CD4-positive, alpha-beta T cell treated with Interleukin-15 for 1 hour (primary cell): ENCODE results near the gene LEF1.
A peak's percentile ranks its signal among the peaks of the same experiment; 100 is the strongest.
"Not testable (repeated sequence)": the region's sequence is repeated elsewhere in the genome, so short reads cannot be mapped to it uniquely, and the experiment has no call there.

Source experiments
- DNase-seq: peaks from one replicate; pipeline ENCODE4 v3.0.0-alpha.2; 2020

The LEF1 gene

GRCh38 chr4:108056418-108056817 is 112.3 kb downstream of the LEF1 start:
- DNase-seq, result no peak

- DNase-seq, result no peak
Observed at GRCh38 chr4:108055787-108056186, 112.9 kb downstream of the LEF1 start.

- no peak for DNase-seq
Observed at GRCh38 chr4:108054025-108054638, 114.6 kb downstream of the LEF1 start.

- no peak for DNase-seq
Observed at GRCh38 chr4:108053251-108053711, 115.5 kb downstream of the LEF1 start.

- no peak for DNase-seq
Observed at GRCh38 chr4:108052558-108053120, 116.1 kb downstream of the LEF1 start.

- DNase-seq, result no peak
Observed at GRCh38 chr4:108051343-108051742, 117.4 kb downstream of the LEF1 start.

- not testable (repeated sequence) for DNase-seq
Observed at GRCh38 chr4:108050166-108051111, 118.3 kb downstream of the LEF1 start.

- no peak for DNase-seq
Observed at GRCh38 chr4:108049406-108049805, 119.3 kb downstream of the LEF1 start.

- DNase-seq, result no peak
Observed at GRCh38 chr4:108048997-108049396, 119.7 kb downstream of the LEF1 start.

GRCh38 chr4:108048157-108048556 is 120.6 kb downstream of the LEF1 start:
- DNase-seq, result no peak

- DNase-seq, result no peak
Observed at GRCh38 chr4:108047199-108047598, 121.5 kb downstream of the LEF1 start.

- no peak for DNase-seq
Observed at GRCh38 chr4:108045687-108046024, 123.1 kb downstream of the LEF1 start.

- no peak for DNase-seq
Observed at GRCh38 chr4:108044951-108045686, 123.6 kb downstream of the LEF1 start.

GRCh38 chr4:108043526-108043925 is 125.2 kb downstream of the LEF1 start:
- no peak for DNase-seq

GRCh38 chr4:108042927-108043326 is 125.8 kb downstream of the LEF1 start:
- DNase-seq, result no peak

- DNase-seq, result no peak
Observed at GRCh38 chr4:108037884-108038283, 130.8 kb downstream of the LEF1 start.

- peak; percentile 80 for DNase-seq
Observed at GRCh38 chr4:108036213-108036612, 132.5 kb downstream of the LEF1 start.

GRCh38 chr4:108035691-108036090 is 133.0 kb downstream of the LEF1 start:
- no peak for DNase-seq

GRCh38 chr4:108034565-108034964 is 134.2 kb downstream of the LEF1 start:
- no peak for DNase-seq

- DNase-seq, result no peak
Observed at GRCh38 chr4:108033348-108033747, 135.4 kb downstream of the LEF1 start.

GRCh38 chr4:108031427-108032083 is 137.2 kb downstream of the LEF1 start:
- no peak for DNase-seq

GRCh38 chr4:108030332-108030731 is 138.4 kb downstream of the LEF1 start:
- peak; percentile 71 for DNase-seq

- DNase-seq, result no peak
Observed at GRCh38 chr4:108029731-108030130, 139.0 kb downstream of the LEF1 start.
